ENCODE data around the gene MVB12B.

- TF ChIP-seq CTCF (IDR thresholded peaks at IDR 0.05 in 8 of 11, conservative IDR thresholded peaks at IDR 0.05 in 3 of 11) (no peak), POLR2AphosphoS5 (IDR thresholded peaks at IDR 0.05) (no peak)
Observed at GRCh38 chr9:126439883-126440653, 113.4 kb downstream of the MVB12B start.
